Type B pancreatic cell (in vitro differentiated cells): ENCODE data around the gene ROCK1. TPM values are rescaled to one million over a fixed set of nuclear protein-coding genes. Genes with fewer than 3 reads are reported as not detected.

ENCODE experiments used
- DNase-seq: peaks from one replicate; pipeline ENCODE4 v3.0.0; 2021; ENCODE audit warnings: mixed read lengths; ENCODE audit not compliant: unreplicated experiment; ENCODE audit errors: extremely low spot score
- H3K27ac Mint-ChIP-seq: 2 replicates; pipeline ENCODE4 v1.8.0; 2021; ENCODE audit warnings: mild to moderate bottlenecking, mixed read lengths
- H3K27me3 Mint-ChIP-seq: 2 replicates; pipeline ENCODE4 v1.8.0; 2021; ENCODE audit warnings: mixed read lengths
- H3K36me3 Mint-ChIP-seq: 2 replicates; pipeline ENCODE4 v1.8.0; 2021; ENCODE audit warnings: mixed read lengths
- H3K4me1 Mint-ChIP-seq: one replicate; pipeline ENCODE4 v1.8.0; 2021; ENCODE audit warnings: mixed read lengths; ENCODE audit not compliant: unreplicated experiment
- H3K4me3 Mint-ChIP-seq: 2 replicates; pipeline ENCODE4 v1.8.0; 2021; ENCODE audit warnings: mild to moderate bottlenecking, mixed read lengths
- H3K9me3 Mint-ChIP-seq: 2 replicates; pipeline ENCODE4 v1.8.0; 2021; ENCODE audit warnings: mixed read lengths
- total RNA-seq: library from RNA; stranded (reverse); gene quantifications from 2 replicates; pipeline ENCODE4 v1.2.1, GENCODE V29; 2021; ENCODE audit warnings: low replicate concordance
- TF ChIP-seq, protein P1 (sequence below): fragments of 200-600 bp; sonication (generic); conservative IDR thresholded peaks from 2 replicates; pipeline ENCODE4 v1.5.0; 2021; ENCODE audit warnings: antibody characterized with exemption, mild to moderate bottlenecking

Gene ROCK1
- total RNA-seq, 1 donor from 2014 or later: 42.4 TPM

DNA sequence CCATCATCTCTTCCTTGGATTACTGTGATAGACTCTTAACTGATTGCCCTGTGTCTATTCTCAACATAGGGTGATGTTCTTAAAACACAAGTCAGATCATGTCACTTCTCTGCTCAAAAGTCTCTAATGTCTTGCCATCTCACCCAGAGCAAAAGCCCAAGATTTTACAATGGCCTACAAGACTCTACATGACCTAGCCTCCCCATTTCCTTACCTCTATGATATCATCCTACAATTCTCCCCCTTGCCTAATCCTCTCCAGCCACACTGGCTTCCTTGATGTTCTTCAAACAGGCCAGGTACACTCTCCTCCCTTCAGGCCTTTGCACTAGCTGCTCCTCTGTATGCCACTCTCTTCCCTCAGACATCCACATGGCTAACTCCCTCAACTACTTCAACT is 55.1 kb downstream of the ROCK1 start:
- no peak overlapping the region for H3K4me3 Mint-ChIP-seq
- no peak overlapping the region for H3K27ac Mint-ChIP-seq
- no peaks in the 10 kb centered on the region for H3K27me3 Mint-ChIP-seq
- TF ChIP-seq, protein P1, sequence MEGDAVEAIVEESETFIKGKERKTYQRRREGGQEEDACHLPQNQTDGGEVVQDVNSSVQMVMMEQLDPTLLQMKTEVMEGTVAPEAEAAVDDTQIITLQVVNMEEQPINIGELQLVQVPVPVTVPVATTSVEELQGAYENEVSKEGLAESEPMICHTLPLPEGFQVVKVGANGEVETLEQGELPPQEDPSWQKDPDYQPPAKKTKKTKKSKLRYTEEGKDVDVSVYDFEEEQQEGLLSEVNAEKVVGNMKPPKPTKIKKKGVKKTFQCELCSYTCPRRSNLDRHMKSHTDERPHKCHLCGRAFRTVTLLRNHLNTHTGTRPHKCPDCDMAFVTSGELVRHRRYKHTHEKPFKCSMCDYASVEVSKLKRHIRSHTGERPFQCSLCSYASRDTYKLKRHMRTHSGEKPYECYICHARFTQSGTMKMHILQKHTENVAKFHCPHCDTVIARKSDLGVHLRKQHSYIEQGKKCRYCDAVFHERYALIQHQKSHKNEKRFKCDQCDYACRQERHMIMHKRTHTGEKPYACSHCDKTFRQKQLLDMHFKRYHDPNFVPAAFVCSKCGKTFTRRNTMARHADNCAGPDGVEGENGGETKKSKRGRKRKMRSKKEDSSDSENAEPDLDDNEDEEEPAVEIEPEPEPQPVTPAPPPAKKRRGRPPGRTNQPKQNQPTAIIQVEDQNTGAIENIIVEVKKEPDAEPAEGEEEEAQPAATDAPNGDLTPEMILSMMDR: no peak
- DNase-seq: no peak
- peaks cover 12% of the 10 kb centered on the region for H3K36me3 Mint-ChIP-seq
- H3K9me3 Mint-ChIP-seq: no peaks in the 10 kb centered on the region
- H3K4me1 Mint-ChIP-seq: no peaks in the 10 kb centered on the region

- DNase-seq: no peak
- Mint-ChIP-seq H3K4me1 (no peaks in the 10 kb centered on the region), H3K4me3 (no peak overlapping the region), H3K27ac (no peak overlapping the region), H3K9me3 (no peaks in the 10 kb centered on the region), H3K36me3 (peaks cover 5% of the 10 kb centered on the region), H3K27me3 (no peaks in the 10 kb centered on the region)
- TF ChIP-seq, protein P1: no peak
Observed at GRCh38 chr18:21054252-21054821, 57.3 kb downstream of the ROCK1 start.

- H3K4me1 Mint-ChIP-seq: no peaks in the 10 kb centered on the region
- TF ChIP-seq, protein P1: no peak
- no peaks in the 10 kb centered on the region for H3K36me3 Mint-ChIP-seq
- H3K27me3 Mint-ChIP-seq: no peaks in the 10 kb centered on the region
- no peak overlapping the region for H3K27ac Mint-ChIP-seq
- no peak for DNase-seq
- H3K9me3 Mint-ChIP-seq: no peaks in the 10 kb centered on the region
- H3K4me3 Mint-ChIP-seq: no peak overlapping the region
Observed at GRCh38 chr18:21053127-21053526, 58.5 kb downstream of the ROCK1 start.

- H3K27ac Mint-ChIP-seq: no peak overlapping the region
- peaks cover 4% of the 10 kb centered on the region for H3K36me3 Mint-ChIP-seq
- no peaks in the 10 kb centered on the region for H3K27me3 Mint-ChIP-seq
- no peak for DNase-seq
- H3K9me3 Mint-ChIP-seq: no peaks in the 10 kb centered on the region
- TF ChIP-seq, protein P1: no peak
- no peaks in the 10 kb centered on the region for H3K4me1 Mint-ChIP-seq
- H3K4me3 Mint-ChIP-seq: no peak overlapping the region
Observed at GRCh38 chr18:21052385-21052784, 59.2 kb downstream of the ROCK1 start.

DNA sequence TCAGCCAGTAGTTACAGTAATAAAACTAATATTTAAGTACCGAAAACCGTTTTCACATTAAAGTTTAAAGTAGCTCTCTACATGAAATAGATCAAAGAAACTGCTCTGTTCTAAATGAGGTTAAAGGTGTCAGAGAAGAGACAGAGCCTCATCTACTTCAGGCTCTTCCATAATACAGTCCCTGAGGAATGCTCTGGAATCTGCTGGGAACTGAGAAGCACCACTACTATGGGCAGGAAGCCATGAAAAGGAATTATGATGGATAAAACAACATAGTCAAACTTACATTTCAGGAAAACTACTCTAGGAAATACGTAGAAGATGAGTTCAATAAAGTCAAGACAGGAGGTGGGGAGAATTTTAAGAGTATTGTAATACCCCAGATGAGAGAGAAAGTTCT is 60.0 kb downstream of the ROCK1 start:
- Mint-ChIP-seq H3K27ac (no peak overlapping the region), H3K4me1 (no peaks in the 10 kb centered on the region), H3K4me3 (no peak overlapping the region), H3K27me3 (no peaks in the 10 kb centered on the region), H3K36me3 (peaks cover 9% of the 10 kb centered on the region), H3K9me3 (no peaks in the 10 kb centered on the region)
- DNase-seq: no peak
- TF ChIP-seq, protein P1: no peak

DNA sequence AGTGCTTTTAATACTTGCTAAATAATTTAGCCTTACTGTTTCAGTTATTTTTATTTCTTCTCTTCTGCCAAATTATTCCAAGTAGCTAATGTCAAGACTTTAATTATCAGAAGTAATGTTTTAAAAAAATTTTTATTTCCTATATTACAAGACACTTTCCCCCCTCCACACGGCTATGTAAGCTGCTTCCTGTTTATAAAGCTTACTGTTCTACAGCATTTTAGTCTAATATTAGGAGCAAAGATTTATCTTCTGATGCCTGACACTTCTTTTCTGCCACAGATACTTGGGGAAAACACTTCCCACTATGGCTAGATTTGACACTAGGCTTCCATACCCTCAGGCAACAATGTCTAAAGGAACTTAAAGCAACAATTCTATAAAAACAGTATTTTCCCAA is 62.3 kb downstream of the ROCK1 start:
- H3K27me3 Mint-ChIP-seq: no peaks in the 10 kb centered on the region
- H3K36me3 Mint-ChIP-seq: peaks cover 14% of the 10 kb centered on the region
- H3K27ac Mint-ChIP-seq: no peak overlapping the region
- H3K9me3 Mint-ChIP-seq: no peaks in the 10 kb centered on the region
- no peaks in the 10 kb centered on the region for H3K4me1 Mint-ChIP-seq
- no peak for DNase-seq
- no peak overlapping the region for H3K4me3 Mint-ChIP-seq
- TF ChIP-seq, protein P1: no peak
